ENCODE measurements around the gene TGFBR2.

Gene TGFBR2

DNA sequence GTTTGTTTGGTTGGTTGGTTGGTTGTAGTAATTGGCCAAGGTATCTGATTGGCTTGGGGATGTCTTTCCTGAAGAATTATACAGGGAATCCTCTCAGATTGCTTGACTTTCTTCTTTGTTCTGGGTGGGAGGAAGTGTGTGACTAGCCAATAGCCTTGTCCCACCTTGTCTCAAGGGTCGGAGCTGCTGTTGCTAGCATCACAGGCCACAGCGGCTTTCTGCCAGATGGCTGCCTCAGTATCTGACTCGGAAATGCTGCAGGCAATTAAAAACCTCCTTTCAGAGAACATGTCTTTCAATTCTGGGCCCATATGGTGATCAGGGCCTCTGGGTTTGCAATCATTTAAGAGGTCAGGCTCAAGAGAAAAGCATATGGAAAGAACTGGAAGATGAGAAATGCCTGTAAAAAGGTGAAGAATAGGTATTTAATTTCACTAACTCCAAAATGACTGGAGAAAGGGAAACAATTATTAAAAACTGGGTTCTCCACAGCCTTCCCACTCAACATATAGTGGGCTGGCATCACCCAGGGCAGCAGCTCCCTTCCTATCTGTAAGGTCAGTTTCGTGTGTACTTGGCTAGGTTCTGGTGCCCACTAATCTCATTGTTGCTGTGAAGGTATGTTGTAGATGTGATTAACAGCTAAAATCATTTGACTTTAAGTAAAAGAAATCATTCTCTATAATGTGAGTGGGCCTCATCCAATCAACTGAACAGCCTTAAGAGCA, 32.4 kb downstream of the TGFBR2 start:
- no peak for DNase-seq

DNA sequence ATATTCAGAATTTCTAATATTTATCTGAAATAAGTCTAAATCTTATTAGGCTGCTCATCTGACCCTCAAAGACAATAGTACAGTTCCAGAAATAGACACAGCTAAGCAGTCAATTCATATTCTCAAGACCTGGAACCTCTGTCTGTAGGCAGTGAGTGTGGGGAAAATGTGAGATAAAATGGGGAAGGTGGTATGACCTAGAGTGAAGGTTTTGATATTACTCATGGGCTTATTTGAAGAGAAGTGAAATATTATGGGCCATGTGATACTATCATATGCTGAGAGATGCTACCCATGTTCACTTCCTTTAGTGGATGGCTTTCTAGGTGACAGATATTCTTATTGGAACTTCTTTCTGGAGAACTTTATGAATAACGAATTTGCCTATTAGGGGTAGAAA, 33.5 kb downstream of the TGFBR2 start:
- DNase-seq = no peak

DNA sequence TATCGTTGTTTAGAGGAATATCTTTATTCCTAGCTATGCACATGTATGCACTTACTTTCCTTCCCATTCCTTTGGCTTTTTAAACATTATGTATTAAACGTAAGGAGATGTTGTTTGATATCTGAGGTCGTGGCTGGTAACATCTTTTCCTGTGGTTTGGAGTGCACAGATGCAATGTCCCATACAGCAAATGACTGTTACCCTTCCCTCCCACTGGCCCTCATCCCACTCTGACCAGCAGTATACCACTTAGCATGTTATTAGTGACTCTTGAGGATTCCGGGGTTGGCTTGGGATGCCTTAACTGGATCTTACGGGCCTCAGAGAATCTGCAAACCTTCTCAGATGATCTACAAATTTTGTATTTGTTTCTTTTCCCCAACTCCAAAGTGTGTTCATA, 34.5 kb downstream of the TGFBR2 start:
- DNase-seq = no peak

DNA sequence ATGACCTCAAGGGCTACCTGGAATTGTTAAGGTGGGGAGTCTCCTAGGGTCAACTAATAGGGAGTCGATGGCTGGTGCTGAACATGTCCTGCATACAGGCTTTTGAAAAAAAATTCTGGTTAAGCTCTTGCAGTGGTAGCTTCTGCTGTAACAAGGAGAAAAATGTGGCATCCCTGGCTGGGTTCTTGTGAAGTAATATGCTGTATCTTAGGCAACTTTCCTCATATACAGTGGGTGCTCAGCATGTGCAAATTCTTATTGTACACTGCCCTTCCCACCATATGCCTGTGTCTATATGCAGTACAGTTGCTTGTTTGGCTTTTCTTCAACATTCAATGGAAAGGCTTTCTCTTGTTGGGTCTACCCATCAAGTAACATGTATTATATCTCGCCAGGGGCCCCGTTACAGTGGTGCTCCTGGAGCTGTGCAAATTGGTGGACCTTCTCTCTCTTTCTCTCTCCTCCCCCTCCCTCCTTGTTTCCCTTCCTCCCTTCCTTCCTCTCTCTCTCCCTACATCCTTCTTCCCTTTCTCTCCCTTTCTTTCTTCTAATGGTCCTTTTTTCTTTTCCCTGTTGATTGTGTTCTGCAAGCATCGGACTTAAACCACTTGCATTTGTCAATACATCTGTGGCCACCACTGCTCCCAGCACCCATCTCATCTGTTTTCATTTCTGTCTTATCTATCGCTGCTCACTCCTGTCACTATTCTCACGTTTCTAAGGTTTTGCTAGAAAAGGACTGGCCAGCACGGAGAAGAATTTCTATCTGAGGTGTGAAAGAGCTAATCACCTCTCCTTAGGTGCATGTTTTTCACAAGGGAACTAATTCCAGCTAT, 35.2 kb downstream of the TGFBR2 start:
- DNase-seq = no peak

DNA sequence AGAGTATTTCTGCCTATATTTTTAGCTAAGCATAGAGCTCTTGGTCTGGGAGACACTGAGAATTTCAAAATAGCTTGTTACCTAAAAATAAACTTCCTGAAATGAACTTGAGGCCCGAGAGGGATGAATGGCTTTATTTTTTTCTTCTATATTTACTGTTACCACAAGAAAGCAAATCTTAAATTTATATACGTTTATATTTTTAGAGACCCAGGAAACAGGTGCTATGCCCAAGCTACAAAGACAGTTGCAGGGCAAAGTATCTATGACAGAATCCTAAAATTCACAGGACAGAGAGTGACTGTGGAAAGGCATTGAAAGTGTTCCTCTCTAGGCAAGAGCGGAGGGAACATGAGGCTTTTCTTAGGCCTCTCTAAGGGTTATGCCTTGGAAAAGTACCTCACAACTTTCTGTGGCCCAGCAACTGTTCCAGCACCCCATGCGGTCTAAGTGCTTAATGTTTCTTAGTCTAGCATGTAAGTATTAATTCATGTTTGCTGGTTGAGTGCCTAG, 36.5 kb downstream of the TGFBR2 start:
- no peak for DNase-seq

DNA sequence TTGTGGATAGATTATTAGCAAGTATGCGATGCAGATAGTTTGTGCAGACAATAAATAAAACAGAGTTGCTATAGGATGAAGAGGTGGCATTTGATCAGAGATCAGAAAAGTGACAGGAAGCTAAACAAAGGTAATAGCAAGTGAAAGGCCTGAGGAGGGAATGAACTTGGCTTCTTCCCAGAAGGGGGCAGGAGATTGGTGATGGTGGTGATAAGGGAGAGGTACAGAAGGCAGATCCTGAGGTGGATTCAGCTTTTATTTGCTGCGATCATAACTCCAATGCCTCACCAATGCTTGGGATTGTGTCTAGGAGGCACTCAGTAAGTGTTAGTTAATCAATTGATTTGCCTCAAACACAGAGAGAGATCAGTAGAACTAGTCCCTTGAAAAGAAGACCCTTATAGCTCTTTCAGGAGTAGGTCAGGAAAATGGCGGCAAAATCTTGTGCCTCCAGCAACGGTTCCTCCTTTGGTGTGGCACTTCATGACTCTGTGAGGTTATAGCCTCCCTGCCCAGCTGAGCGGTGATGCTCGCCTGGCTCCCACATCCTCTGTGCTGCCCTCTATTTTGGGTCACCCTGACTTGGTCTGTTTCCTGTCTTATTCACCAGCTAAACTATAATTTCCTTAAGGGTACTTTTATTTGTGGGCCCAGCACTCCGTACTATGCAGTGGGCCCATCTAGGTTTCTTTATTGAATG, 37.5 kb downstream of the TGFBR2 start:
- no peak for DNase-seq

DNA sequence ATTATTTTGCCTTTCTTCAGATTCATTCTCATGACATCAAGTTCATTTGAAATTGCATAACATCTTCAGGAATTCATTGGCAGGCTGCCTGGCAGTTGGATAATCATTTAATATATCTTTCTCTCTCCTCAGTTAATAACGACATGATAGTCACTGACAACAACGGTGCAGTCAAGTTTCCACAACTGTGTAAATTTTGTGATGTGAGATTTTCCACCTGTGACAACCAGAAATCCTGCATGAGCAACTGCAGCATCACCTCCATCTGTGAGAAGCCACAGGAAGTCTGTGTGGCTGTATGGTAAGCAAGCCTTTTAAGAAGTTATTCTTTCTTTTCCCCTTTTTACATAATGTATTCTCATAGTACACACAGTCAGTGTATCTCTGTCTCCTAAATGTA, 38.2 kb downstream of the TGFBR2 start:
- no peak for DNase-seq

DNA sequence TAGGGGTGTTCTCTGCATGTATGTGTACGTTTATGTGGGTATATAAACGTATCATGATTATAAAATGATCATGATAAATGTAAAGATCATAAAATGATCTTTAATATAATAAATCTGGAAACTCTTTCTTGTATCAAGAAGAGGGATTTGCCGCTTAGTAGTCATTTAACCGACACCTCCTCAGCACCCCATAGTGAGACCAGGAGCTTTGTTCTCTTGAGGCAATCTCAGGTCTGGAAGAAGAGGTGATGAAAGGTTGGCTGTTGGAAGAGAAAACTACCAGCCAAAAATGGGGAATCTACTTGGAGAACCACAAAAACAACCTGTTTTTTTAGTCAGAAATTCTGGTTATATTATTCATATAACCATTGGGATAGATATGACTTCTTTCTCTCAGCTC, 38.7 kb downstream of the TGFBR2 start:
- no peak for DNase-seq

DNA sequence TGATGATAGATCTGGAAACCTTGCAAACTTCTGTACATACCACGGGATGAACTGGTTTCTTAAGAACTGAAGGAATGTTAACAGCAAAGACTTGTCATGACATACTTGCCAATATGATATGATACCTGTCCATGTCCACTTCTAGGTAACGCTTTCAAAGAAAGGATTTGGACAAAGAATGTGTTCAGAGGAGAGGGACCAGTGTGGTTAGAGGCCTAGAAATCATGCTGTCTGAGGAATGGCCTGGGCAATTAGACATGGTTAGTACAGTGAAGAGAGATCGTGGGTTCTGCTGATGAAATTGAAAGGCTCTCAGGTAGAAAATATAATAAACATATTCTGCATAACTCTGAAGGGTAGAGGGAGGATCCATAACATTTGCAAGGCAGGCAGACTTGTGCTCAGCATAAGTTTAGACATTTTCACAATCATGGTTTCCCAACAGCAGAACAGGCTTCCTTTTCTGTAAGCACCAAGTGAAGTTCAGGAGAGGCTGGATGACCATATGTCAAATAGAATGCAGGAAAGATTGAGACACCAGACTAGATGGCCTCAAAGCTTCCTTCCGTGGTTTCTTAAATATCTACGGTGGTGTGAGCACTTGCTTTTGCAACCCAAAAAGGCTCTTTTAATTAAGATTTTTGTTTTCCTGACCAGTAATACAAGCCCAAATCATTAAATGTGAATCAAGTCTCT, 39.9 kb downstream of the TGFBR2 start:
- DNase-seq = no peak

DNA sequence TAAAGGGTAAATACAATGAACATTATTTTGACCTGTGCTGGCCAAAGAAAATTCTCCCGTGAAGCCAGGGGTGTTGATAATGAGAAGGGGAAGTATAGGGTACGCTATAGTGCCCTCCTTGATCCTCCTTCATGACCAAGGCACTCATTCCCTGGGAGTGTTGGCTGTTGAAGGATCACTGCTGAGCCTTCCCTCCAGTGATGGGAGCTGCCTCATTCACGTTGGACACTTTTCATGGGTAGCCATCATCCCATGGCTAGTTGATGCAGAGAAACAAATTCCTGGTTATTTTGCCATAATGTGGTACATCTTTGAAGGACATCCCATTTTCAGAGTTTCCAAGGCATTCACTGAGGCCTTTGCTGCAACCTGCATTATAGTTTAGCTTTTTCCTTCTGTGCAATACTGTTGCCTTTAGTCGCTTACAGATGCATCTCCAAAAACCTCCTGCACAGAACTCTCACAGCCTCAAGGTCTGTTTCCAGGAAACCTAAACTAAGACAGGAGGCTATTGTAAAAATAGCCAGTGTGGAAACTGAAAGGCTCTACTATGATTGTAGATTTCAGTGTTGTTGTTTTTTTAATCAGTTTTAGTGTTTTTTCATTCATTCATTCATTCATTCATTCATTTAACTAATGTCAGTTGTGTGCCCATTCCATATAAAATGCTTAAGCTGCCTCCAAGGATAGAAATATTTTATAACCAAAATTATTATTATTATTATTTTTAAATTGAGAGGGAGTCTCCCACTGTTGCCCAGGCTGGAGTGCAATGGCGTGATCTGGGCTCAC, 40.8 kb downstream of the TGFBR2 start:
- no peak for DNase-seq

DNA sequence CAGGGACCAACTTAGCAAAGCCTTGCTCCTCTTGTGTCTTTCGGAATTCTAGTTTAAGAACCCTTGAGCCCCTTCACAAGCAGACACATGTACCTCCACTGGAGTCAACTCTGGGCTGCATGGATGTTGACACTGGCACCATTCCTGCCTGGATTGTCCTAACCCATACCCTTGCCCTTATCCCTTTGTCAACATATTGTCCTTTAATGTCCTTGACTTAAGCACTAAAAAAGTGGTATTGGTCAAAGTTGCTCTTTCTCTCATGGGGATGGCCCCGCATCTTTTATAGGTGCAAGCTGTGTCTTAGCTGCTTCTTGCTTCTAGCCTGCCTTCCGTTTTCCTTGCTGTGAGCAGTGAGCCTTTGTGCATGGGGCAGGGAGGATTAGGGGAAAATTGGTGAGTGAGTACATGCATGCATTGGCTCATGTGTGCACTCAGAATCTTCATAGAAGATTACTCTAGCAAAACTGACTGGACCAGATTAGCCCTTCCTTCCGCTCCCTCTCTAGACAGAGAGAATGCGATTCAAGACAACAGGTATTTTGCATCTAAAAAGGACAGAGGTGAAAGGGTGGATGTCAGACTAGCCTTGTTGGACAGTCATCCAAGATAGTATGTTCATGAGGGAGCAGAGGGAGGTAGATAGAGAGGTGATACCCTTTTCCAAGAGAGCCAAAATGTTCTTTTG, 42.4 kb downstream of the TGFBR2 start:
- no peak for DNase-seq

DNA sequence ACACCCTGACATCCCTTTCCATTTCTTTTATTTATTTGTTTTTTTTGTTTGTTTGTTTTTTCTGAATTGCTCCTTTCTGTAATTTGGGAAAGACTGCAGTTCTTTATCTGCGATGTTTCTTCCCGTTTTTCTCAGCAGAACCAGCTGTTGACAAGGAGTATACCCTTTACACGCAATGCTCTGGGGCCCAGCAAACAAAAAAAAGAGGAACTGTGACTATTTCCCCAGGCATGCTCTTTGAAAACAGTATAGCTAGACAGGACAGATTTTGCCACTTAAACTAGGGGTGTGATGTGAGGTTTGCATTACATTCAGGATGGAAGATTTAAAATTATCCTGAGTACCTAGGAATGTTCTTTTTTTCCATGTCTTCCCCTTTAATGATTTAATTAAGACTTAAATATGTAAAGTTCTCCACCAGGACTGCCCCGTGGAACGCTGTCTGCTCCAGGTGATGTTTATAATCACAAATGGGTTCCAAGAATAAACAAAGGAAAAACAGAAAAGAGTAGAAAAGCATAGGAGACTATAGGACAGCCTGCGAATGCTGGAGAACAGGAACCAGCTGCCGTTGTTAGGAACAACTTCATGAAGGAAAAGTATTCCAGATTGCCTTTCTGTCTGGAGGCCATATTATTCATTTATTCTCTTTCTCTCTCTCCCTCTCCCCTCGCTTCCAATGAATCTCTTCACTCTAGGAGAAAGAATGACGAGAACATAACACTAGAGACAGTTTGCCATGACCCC, 43.3 kb downstream of the TGFBR2 start:
- DNase-seq = no peak

DNA sequence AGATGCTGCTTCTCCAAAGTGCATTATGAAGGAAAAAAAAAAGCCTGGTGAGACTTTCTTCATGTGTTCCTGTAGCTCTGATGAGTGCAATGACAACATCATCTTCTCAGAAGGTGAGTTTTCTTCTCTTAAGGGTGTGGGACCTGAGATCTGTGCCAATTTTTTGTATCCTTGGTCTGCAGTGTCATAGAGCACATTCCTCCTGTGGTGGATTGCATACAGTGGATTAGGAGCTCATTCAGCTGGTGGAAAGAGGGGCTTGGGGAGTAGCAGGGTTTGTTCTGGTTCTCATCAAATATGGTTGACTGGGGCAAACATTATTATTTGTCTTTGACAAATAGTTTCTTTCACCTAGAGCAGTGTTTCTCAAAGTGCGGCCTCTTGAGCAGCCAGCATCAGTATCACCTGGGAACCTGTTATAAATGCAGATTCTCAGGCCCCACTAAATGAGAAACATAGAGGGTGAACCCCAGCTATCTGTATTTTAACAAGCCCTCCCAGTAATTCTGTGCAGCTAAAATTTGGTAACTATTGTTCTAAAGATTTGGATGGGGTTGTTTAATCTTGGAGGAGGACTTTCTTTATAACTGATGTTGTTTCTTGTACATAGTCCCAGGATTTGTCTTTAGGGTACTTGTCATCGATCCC, 44.1 kb downstream of the TGFBR2 start:
- no peak for DNase-seq

DNA sequence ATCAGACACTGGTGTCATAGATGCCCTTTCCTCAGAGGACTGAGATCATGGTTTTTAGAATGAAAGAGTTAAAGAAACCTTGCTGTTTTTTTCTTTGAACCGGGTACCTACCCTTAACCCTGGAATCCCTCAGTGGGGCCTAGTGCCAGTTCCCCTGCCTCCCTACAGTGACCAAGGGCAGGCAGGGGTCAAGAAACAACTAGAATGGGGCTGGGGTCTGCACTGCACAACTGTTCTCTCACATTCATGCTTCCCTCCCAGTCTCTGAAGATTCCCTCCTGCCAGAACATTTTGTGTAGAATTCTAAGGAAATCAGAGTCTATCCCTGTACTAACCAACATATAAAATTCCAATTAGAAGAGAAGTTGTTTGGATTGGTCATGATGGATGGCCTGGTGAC, 47.9 kb downstream of the TGFBR2 start:
- DNase-seq = no peak

DNA sequence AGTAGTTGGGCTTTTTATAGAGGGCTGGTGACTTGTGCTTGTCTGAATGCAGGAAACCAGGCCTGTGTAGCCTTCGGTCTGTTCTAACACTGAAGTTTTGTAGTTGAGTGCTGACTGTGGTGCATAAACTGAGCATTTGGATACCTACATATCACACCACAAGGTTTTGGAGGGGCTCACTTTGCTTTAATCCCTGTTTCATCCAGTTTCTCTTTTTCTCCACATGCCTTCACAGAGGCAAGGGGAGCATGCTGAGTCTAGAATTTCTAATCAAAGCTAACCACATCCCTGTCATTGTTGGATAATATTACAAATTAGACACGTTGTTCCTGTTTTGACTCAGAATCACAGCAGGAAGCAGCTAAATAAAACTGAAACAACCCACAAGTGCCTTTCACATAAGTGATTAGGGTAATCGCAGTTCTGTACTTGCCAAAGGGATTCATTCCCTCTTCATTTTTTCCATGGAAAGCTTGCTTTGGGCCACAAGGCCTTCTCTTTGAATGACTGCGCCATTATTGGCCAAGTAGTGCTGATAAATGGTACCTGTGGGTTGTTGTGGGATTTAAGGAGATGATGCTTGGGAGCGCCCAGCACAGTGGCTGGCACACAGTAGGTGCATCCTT, 48.9 kb downstream of the TGFBR2 start:
- no peak for DNase-seq

DNA sequence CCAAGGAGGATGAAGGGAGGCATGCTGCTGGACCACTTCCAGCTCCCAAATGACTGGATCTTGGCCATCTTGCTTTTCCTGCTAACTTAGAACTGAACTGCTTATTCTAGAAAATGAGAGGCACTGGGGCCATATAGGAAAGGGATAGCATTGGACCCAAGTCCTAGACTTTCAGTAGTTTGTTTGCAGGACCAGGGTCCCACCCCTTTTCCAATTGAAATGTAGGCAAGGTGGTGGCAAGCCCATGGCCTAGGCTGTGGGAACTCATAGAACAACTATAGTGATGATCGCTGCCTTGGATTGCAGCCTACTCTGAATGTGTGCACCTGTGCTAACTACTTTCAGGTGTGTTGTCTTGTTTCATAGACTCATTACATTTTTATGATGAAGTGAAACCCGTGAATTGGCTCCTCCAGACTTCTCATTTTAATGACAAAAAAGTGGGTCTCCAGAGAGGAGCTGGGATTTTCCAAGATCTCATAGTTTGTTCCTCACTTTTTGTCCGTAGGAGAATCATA, 50.3 kb downstream of the TGFBR2 start:
- no peak for DNase-seq

DNA sequence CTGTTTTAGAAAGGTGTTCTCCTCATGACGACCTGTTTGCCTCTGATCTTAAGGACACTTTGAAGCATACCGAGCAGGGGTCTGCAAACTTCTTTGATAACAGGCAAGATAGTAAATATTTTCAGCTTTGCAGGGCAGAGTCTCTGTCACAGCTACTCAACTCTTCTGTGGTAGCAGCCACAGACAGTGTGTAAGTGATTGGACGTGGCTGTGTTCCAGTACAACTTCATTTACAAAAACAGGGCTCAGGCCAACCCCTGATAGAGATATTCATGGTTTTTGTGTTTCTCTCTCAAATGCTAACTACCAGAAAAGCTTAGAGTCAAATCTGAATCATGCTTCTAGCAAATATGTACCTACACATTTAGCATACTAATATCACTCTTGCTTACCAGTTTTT, 51.5 kb downstream of the TGFBR2 start:
- DNase-seq = no peak

DNA sequence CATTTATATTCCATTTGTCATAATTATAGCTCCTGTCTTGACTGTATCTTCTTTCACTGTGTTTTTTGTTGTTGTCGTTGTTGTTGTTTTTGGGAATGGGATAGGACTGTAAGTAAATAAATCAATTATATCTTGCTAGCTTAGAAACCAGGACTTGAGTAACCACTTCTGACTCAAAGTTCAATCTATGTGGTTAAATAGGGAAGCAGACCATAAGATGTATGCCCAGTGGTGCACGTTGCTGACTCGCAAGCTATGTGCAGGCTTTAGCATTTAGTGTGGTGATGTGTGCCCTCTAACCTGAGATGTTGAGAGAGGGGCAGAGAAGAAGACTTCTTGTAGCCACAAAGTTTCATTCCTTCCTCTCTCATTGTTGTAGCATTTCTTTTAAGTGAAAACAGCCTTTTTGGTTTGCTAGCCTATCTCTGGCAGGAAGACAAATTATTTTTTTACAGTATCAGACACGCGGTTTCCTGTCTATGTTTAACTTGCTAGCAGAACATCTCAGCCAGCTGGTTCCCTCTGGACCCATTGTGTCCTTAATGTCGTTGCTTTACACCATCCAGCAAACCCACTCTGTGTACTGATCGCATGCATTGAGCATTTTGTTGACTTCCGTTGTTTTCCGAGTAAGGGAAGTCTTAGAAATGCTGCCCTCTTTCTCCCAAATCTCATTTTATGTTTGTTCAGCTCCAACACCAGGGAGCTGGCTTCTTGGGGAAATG, 52.1 kb downstream of the TGFBR2 start:
- DNase-seq = no peak
